Right lobe of liver (tissue), 4 donors: ENCODE results near the gene LHX6.

Experiments used
- CTCF ChIP-seq, 4 donors: fragments of 200-600 bp in 3 of 4; fragments of 450-650 bp in 1 of 4; IDR thresholded peaks; one replicate each; pipeline versions ENCODE4 v1.5.1 to v1.8.0; 2016 to 2022; ENCODE audit warnings: antibody characterized with exemption in 4 of 4, mild to moderate bottlenecking in 2 of 4
- POLR2A ChIP-seq: fragments of 450-650 bp; IDR thresholded peaks from one replicate; pipeline ENCODE4 v1.6.1; 2017; ENCODE audit warnings: antibody characterized with exemption, mild to moderate bottlenecking
- donor health status: DM: no; HTN: no; CAD: no.
- donor health status: DM: no; HTN: no; CAD: no.
- donor health status: DM: no; HTN: yes; CAD: no.

GRCh38 chr9:122228568-122229484 is at the start of gene LHX6:
- TF ChIP-seq CTCF (IDR thresholded peaks at IDR 0.05) (no peak), POLR2A (no peak)
